Activated CD8-positive, alpha-beta memory T cell treated with anti-CD3 and anti-CD28 coated beads for 1 hour (primary cell): Measurements from ENCODE around the gene LAMA4.

Experiments
- DNase-seq, 2 donors: peaks; one replicate each; pipeline ENCODE4 v3.0.0-alpha.2; 2020; ENCODE audit warnings: low read depth in 1 of 2; ENCODE audit errors: extremely low read depth in 1 of 2

LAMA4 gene

GRCh38 chr6:112156668-112157067 lies 97.7 kb downstream of the LAMA4 start:
- DNase-seq: no peak

- DNase-seq: no peak
Measured at GRCh38 chr6:112155886-112156285, 98.5 kb downstream of the LAMA4 start.

- no peak for DNase-seq
Measured at GRCh38 chr6:112154711-112155110, 99.7 kb downstream of the LAMA4 start.

- no peak for DNase-seq
Measured at GRCh38 chr6:112153926-112154607, 100.3 kb downstream of the LAMA4 start.

GRCh38 chr6:112150363-112150762 lies 104.0 kb downstream of the LAMA4 start:
- DNase-seq: no peak

GRCh38 chr6:112149719-112150263 lies 104.6 kb downstream of the LAMA4 start:
- DNase-seq: no peak

GRCh38 chr6:112149236-112149635 lies 105.1 kb downstream of the LAMA4 start:
- DNase-seq: no peak

- DNase-seq: no peak
Measured at GRCh38 chr6:112148103-112148502, 106.3 kb downstream of the LAMA4 start.

GRCh38 chr6:112145080-112145573 lies 109.2 kb downstream of the LAMA4 start:
- DNase-seq: no peak

GRCh38 chr6:112144145-112144926 lies 110.0 kb downstream of the LAMA4 start:
- no peak for DNase-seq

GRCh38 chr6:112141707-112142106 lies 112.7 kb downstream of the LAMA4 start:
- no peak for DNase-seq

- DNase-seq: no peak
Measured at GRCh38 chr6:112139052-112139451, 115.3 kb downstream of the LAMA4 start.

GRCh38 chr6:112130878-112131277 lies 123.5 kb downstream of the LAMA4 start:
- DNase-seq: no peak

- no peak for DNase-seq
Measured at GRCh38 chr6:112128208-112128607, 126.2 kb downstream of the LAMA4 start.

GRCh38 chr6:112123982-112124381 lies 130.4 kb downstream of the LAMA4 start:
- no peak for DNase-seq

GRCh38 chr6:112122756-112123155 lies 131.6 kb downstream of the LAMA4 start:
- no peak for DNase-seq

GRCh38 chr6:112118034-112118433 lies 136.3 kb downstream of the LAMA4 start:
- DNase-seq: no peak

GRCh38 chr6:112117554-112117953 lies 136.8 kb downstream of the LAMA4 start:
- no peak for DNase-seq

- DNase-seq: no peak
Measured at GRCh38 chr6:112116221-112116620, 138.1 kb downstream of the LAMA4 start.

GRCh38 chr6:112114577-112115223 lies 139.7 kb downstream of the LAMA4 start:
- DNase-seq: no peak

- no peak for DNase-seq
Measured at GRCh38 chr6:112113918-112114317, 140.4 kb downstream of the LAMA4 start.
